Ascending aorta (tissue), 2 donors: ENCODE measurements around the gene SERTM1. TPM values are rescaled to one million over a fixed set of nuclear protein-coding genes. Genes with fewer than 3 reads are reported as not detected.

Experiments
- DNase-seq, 2 donors: peaks; one replicate each; pipeline ENCODE4 v3.0.0-alpha.2; 2019; ENCODE audit warnings: low spot score in 2 of 2
- H3K27ac ChIP-seq, 2 donors: fragments of 200-600 bp; sonication (generic); one replicate each; pipeline ENCODE4 v1.5.1; 2016 to 2017; ENCODE audit warnings: mild to moderate bottlenecking in 1 of 2
- H3K27me3 ChIP-seq: fragments of 200-600 bp; sonication (generic); one replicate; pipeline ENCODE4 v1.5.1; 2017
- H3K36me3 ChIP-seq, 2 donors: fragments of 200-600 bp; sonication (generic); one replicate each; pipeline ENCODE4 v1.5.1; 2016
- H3K4me1 ChIP-seq, 2 donors: fragments of 200-600 bp; sonication (generic); one replicate each; pipeline ENCODE4 v1.5.1; 2016 to 2017; ENCODE audit warnings: mild to moderate bottlenecking in 1 of 2
- H3K4me3 ChIP-seq, 2 donors: fragments of 200-600 bp; sonication (generic); one replicate each; pipeline ENCODE4 v1.5.1; 2016 to 2017; ENCODE audit warnings: mild to moderate bottlenecking in 1 of 2
- H3K9me3 ChIP-seq, 2 donors: fragments of 200-600 bp; sonication (generic); one replicate each; pipeline ENCODE4 v1.5.1; 2016
- CTCF ChIP-seq, 3 experiments: fragments of 200-600 bp in 2 of 3; fragments of 450-650 bp in 1 of 3; sonication (generic) in 2 of 3; IDR thresholded peaks; one replicate each; pipeline ENCODE4 v1.5.1; 2016 to 2019; ENCODE audit warnings: antibody characterized with exemption in 3 of 3, mild to moderate bottlenecking in 1 of 3, moderate library complexity in 1 of 3
- intact Hi-C: fragments of 100-400 bp; cut with DNase I; formaldehyde crosslinking; loops from one replicate; pipeline ENCODE4 v1.15.1; 2023
- total RNA-seq: library from RNA; depleted of rRNA; stranded (reverse); fragments of >200 nt; gene quantifications from one replicate; pipeline ENCODE4 v1.1.0, GENCODE V29; 2016

SERTM1 gene
- total RNA-seq, 1 donor from 2014 or later = not detected

GRCh38 chr13:36674337-36675212 lies 755 bp downstream of the SERTM1 start:
- Histone ChIP-seq H3K4me3 (peak overlapping the region in 1 of 2 donors; percentile 36), H3K4me1 (no peaks in the 10 kb centered on the region), H3K9me3 (no peaks in the 10 kb centered on the region), H3K27me3 (no peaks in the 10 kb centered on the region), H3K36me3 (no peaks in the 10 kb centered on the region), H3K27ac (no peak overlapping the region)
- intact Hi-C loops = no loop called here
- no peak for TF ChIP-seq CTCF (IDR thresholded peaks at IDR 0.05)
- no peak for DNase-seq

- Histone ChIP-seq H3K27ac (no peak overlapping the region), H3K36me3 (no peaks in the 10 kb centered on the region), H3K4me1 (no peaks in the 10 kb centered on the region), H3K4me3 (no peak overlapping the region), H3K9me3 (no peaks in the 10 kb centered on the region), H3K27me3 (no peaks in the 10 kb centered on the region)
- TF ChIP-seq CTCF (IDR thresholded peaks at IDR 0.05) = no peak
- intact Hi-C loops = no loop called here
- DNase-seq = no peak
These were observed 1.4 kb downstream of the SERTM1 start for GRCh38 chr13:36675213-36675536.

GRCh38 chr13:36680913-36681312 lies 7.1 kb downstream of the SERTM1 start:
- Histone ChIP-seq H3K36me3 (no peaks in the 10 kb centered on the region), H3K27me3 (no peaks in the 10 kb centered on the region), H3K4me1 (no peaks in the 10 kb centered on the region), H3K4me3 (no peak overlapping the region), H3K9me3 (no peaks in the 10 kb centered on the region), H3K27ac (no peak overlapping the region)
- intact Hi-C loops = no loop called here
- no peak for DNase-seq
- no peak for TF ChIP-seq CTCF (IDR thresholded peaks at IDR 0.05)

GRCh38 chr13:36681894-36682624 lies 8.2 kb downstream of the SERTM1 start:
- no peaks in the 10 kb centered on the region for H3K36me3 ChIP-seq
- H3K4me1 ChIP-seq = no peaks in the 10 kb centered on the region
- H3K27me3 ChIP-seq = no peaks in the 10 kb centered on the region
- no peak for DNase-seq
- intact Hi-C loops = no loop called here
- TF ChIP-seq CTCF (IDR thresholded peaks at IDR 0.05) = no peak
- H3K27ac ChIP-seq = no peak overlapping the region
- no peak overlapping the region for H3K4me3 ChIP-seq
- H3K9me3 ChIP-seq = no peaks in the 10 kb centered on the region

GRCh38 chr13:36683701-36684100 lies 9.9 kb downstream of the SERTM1 start:
- intact Hi-C loops = no loop called here
- no peak overlapping the region for H3K27ac ChIP-seq
- no peaks in the 10 kb centered on the region for H3K4me1 ChIP-seq
- no peaks in the 10 kb centered on the region for H3K36me3 ChIP-seq
- no peak for TF ChIP-seq CTCF (IDR thresholded peaks at IDR 0.05)
- no peak overlapping the region for H3K4me3 ChIP-seq
- DNase-seq = no peak
- no peaks in the 10 kb centered on the region for H3K27me3 ChIP-seq
- H3K9me3 ChIP-seq = no peaks in the 10 kb centered on the region
